WTC11 (cell line): Measurements from ENCODE around the gene ELN. TPM values are rescaled to one million over a fixed set of nuclear protein-coding genes. Genes with fewer than 3 reads are reported as not detected.

ENCODE experiments used
- ATAC-seq: fragments of 200-7000 bp; cut with Tn5 transposase; 2 replicates; pipeline ENCODE4 v1.10.0; 2021; ENCODE audit warnings: mild to moderate bottlenecking, moderate library complexity
- CTCF ChIA-PET: fragments of 300-600 bp; sonication (Branson Sonifier 250); formaldehyde crosslinking; loops from one replicate; lab custom pipeline; 2021; ENCODE audit warnings: antibody characterized with exemption; lab: Charles Lee
- POLR2A ChIA-PET: fragments of 350-600 bp; sonication (Branson Sonifier 250); formaldehyde crosslinking; loops from one replicate; lab custom pipeline; 2021; ENCODE audit warnings: antibody characterized with exemption; lab: Charles Lee
- DNase-seq: peaks from one replicate; pipeline ENCODE4 v3.0.0; 2021; ENCODE audit warnings: low spot score
- H3K27ac Mint-ChIP-seq: 2 replicates; pipeline ENCODE4 v1.8.0; 2021; ENCODE audit warnings: mixed read lengths
- H3K27me3 Mint-ChIP-seq: 2 replicates; pipeline ENCODE4 v1.8.0; 2021; ENCODE audit warnings: low read depth, mild to moderate bottlenecking, moderate library complexity, mixed read lengths
- H3K36me3 Mint-ChIP-seq: 2 replicates; pipeline ENCODE4 v1.8.0; 2021; ENCODE audit warnings: mixed read lengths
- H3K4me1 Mint-ChIP-seq: 2 replicates; pipeline ENCODE4 v1.8.0; 2022; ENCODE audit warnings: mixed read lengths
- H3K4me3 Mint-ChIP-seq: 2 replicates; pipeline ENCODE4 v1.8.0; 2021; ENCODE audit warnings: mild to moderate bottlenecking, moderate library complexity, mixed read lengths
- H3K9me3 Mint-ChIP-seq: 2 replicates; pipeline ENCODE4 v1.8.0; 2021; ENCODE audit warnings: mixed read lengths
- ARID4B ChIP-seq: sonication (generic); formaldehyde crosslinking; IDR thresholded peaks from 2 replicates; pipeline ENCODE4 v1.8.0; 2023; ENCODE audit warnings: missing genetic modification reagents, mild to moderate bottlenecking, borderline replicate concordance
- ATF1 ChIP-seq: sonication (generic); formaldehyde crosslinking; IDR thresholded peaks from 2 replicates; pipeline ENCODE4 v1.8.1; 2023; ENCODE audit warnings: mild to moderate bottlenecking, moderate library complexity, missing genetic modification reagents
- ATF3 ChIP-seq: sonication (generic); formaldehyde crosslinking; conservative IDR thresholded peaks from 2 replicates; pipeline ENCODE4 v1.8.1; 2022; ENCODE audit warnings: mild to moderate bottlenecking, missing genetic modification reagents
- CDX4 ChIP-seq: fragments of 250-450 bp; sonication (Bioruptor Pico); IDR thresholded peaks from 2 replicates; pipeline ENCODE4 v1.9.0; 2021; ENCODE audit warnings: moderate library complexity, mild to moderate bottlenecking, inconsistent platforms, borderline replicate concordance
- E2F4 ChIP-seq: sonication (generic); formaldehyde crosslinking; IDR thresholded peaks from 2 replicates; pipeline ENCODE4 v1.8.1; 2022; ENCODE audit warnings: low read depth, mild to moderate bottlenecking, moderate library complexity, missing genetic modification reagents, borderline replicate concordance
- FOXP4 ChIP-seq: sonication (generic); formaldehyde crosslinking; IDR thresholded peaks from 2 replicates; pipeline ENCODE4 v1.8.0; 2022; ENCODE audit warnings: mild to moderate bottlenecking, missing genetic modification reagents
- IRF1 ChIP-seq: sonication (generic); formaldehyde crosslinking; IDR thresholded peaks from 2 replicates; pipeline ENCODE4 v1.8.0; 2023; ENCODE audit warnings: missing genetic modification reagents
- IRF2 ChIP-seq: sonication (generic); formaldehyde crosslinking; IDR thresholded peaks from 2 replicates; pipeline ENCODE4 v1.8.0; 2022; ENCODE audit warnings: low read depth, missing genetic modification reagents, borderline replicate concordance
- JAZF1 ChIP-seq: fragments of 250-450 bp; sonication (Bioruptor Pico); IDR thresholded peaks from 2 replicates; pipeline ENCODE4 v1.9.0; 2021; ENCODE audit warnings: moderate library complexity, mild to moderate bottlenecking, inconsistent platforms
- JUN ChIP-seq: sonication (generic); formaldehyde crosslinking; IDR thresholded peaks from 2 replicates; pipeline ENCODE4 v1.8.0; 2023; ENCODE audit warnings: mild to moderate bottlenecking, missing genetic modification reagents
- MYBL2 ChIP-seq: sonication (generic); formaldehyde crosslinking; IDR thresholded peaks from 2 replicates; pipeline ENCODE4 v1.8.1; 2023; ENCODE audit warnings: mild to moderate bottlenecking, moderate library complexity, missing genetic modification reagents
- NR2C2 ChIP-seq: sonication (generic); formaldehyde crosslinking; IDR thresholded peaks from 2 replicates; pipeline ENCODE4 v1.8.0; 2022; ENCODE audit warnings: mild to moderate bottlenecking, missing genetic modification reagents
- NR3C1 ChIP-seq: sonication (generic); formaldehyde crosslinking; conservative IDR thresholded peaks from 2 replicates; pipeline ENCODE4 v1.8.1; 2023; ENCODE audit warnings: low read depth, mild to moderate bottlenecking, missing genetic modification reagents
- RORB ChIP-seq: fragments of 250-450 bp; sonication (Bioruptor Pico); IDR thresholded peaks from 2 replicates; pipeline ENCODE4 v1.9.0; 2021; ENCODE audit warnings: mild to moderate bottlenecking
- SMAD4 ChIP-seq: sonication (generic); formaldehyde crosslinking; IDR thresholded peaks from 2 replicates; pipeline ENCODE4 v1.8.0; 2022; ENCODE audit warnings: mild to moderate bottlenecking, missing genetic modification reagents
- SOX15 ChIP-seq: fragments of 250-450 bp; sonication (Bioruptor Pico); IDR thresholded peaks from 2 replicates; pipeline ENCODE4 v1.9.0; 2021; ENCODE audit warnings: mild to moderate bottlenecking
- ZNF121 ChIP-seq: sonication (generic); formaldehyde crosslinking; IDR thresholded peaks from 2 replicates; pipeline ENCODE4 v1.8.0; 2023; ENCODE audit warnings: missing genetic modification reagents
- ZNF263 ChIP-seq: sonication (generic); formaldehyde crosslinking; IDR thresholded peaks from 2 replicates; pipeline ENCODE4 v1.8.1; 2022; ENCODE audit warnings: low read depth, mild to moderate bottlenecking, moderate library complexity, missing genetic modification reagents
- ZNF317 ChIP-seq: sonication (generic); formaldehyde crosslinking; IDR thresholded peaks from 2 replicates; pipeline ENCODE4 v1.8.1; 2023; ENCODE audit warnings: low read depth, mild to moderate bottlenecking, moderate library complexity, missing genetic modification reagents, borderline replicate concordance
- total RNA-seq: library from RNA; stranded (reverse); gene quantifications from 3 replicates; pipeline ENCODE4 v1.2.3, GENCODE V29; 2021

The ELN gene
- total RNA-seq, 1 experiment from 2014 or later: 3.3 TPM

- Mint-ChIP-seq H3K9me3 (no peaks in the 10 kb centered on the region), H3K4me3 (no peak overlapping the region)
- no peak for TF ChIP-seq CDX4 (CRISPR knock-in tag)
- TF ChIP-seq ZNF121: no peak
- no peak for TF ChIP-seq ZNF317 (CRISPR knock-in tag)
- TF ChIP-seq RORB (CRISPR knock-in tag): no peak
- no peak for TF ChIP-seq ATF1 (CRISPR knock-in tag)
- no peak for TF ChIP-seq JUN (CRISPR knock-in tag)
- no peak for TF ChIP-seq IRF1 (CRISPR knock-in tag)
- no peak for TF ChIP-seq MYBL2 (CRISPR knock-in tag)
- TF ChIP-seq E2F4 (CRISPR knock-in tag): no peak
- TF ChIP-seq ZNF263 (CRISPR knock-in tag): no peak
- no peak for TF ChIP-seq SMAD4 (CRISPR knock-in tag)
- no peak for TF ChIP-seq SOX15
- TF ChIP-seq, all 79 proteins: peak for 0
- no peak overlapping the region for H3K27ac Mint-ChIP-seq
- H3K27me3 Mint-ChIP-seq: no peaks in the 10 kb centered on the region
- no peaks in the 10 kb centered on the region for H3K4me1 Mint-ChIP-seq
- ChIA-PET POLR2A (interaction anchor here (0.6 kb wide), 1 partner anchor 54 kb away, joined by 3 read pairs; no protein-coding TSS in a partner anchor), CTCF (interaction anchor here (0.7 to 3.3 kb wide), 4 partner anchors 32 to 342 kb away, joined by 3 to 15 read pairs (median 3); no protein-coding TSS in a partner anchor)
- ATAC-seq: no peak
- no peak for DNase-seq
- H3K36me3 Mint-ChIP-seq: no peaks in the 10 kb centered on the region
Observed at GRCh38 chr7:74059037-74059436, 31.1 kb downstream of the ELN start.

- no peaks in the 10 kb centered on the region for H3K4me1 Mint-ChIP-seq
- H3K27ac Mint-ChIP-seq: no peak overlapping the region
- ChIA-PET POLR2A (interaction anchor here (0.6 to 1.0 kb wide), 3 partner anchors 23 to 334 kb away, joined by 3 to 4 read pairs (median 3); partner anchors contain the start of gene LIMK1), CTCF (interaction anchor here (0.7 to 3.3 kb wide), 8 partner anchors 8 to 215 kb away, joined by 3 to 15 read pairs (median 3); no protein-coding TSS in a partner anchor)
- DNase-seq: no peak
- H3K4me3 Mint-ChIP-seq: no peak overlapping the region
- no peak; the same call in 1 of the 2 replicates for ATAC-seq
- H3K9me3 Mint-ChIP-seq: no peaks in the 10 kb centered on the region
- no peaks in the 10 kb centered on the region for H3K36me3 Mint-ChIP-seq
- H3K27me3 Mint-ChIP-seq: no peaks in the 10 kb centered on the region; the same call in 1 of the 2 replicates
- TF ChIP-seq FOXP4 (CRISPR knock-in tag): no peak
- TF ChIP-seq ZNF263 (CRISPR knock-in tag): no peak
- TF ChIP-seq ZNF121: no peak
- no peak for TF ChIP-seq IRF2 (CRISPR knock-in tag)
- no peak for TF ChIP-seq ARID4B (CRISPR knock-in tag)
- no peak for TF ChIP-seq IRF1 (CRISPR knock-in tag)
- no peak for TF ChIP-seq ATF3 (CRISPR knock-in tag)
- no peak for TF ChIP-seq NR3C1 (CRISPR knock-in tag)
- TF ChIP-seq NR2C2 (CRISPR knock-in tag): no peak
- no peak for TF ChIP-seq JAZF1 (CRISPR knock-in tag)
Observed at GRCh38 chr7:74059681-74060588, 32.0 kb downstream of the ELN start.
